Neural progenitor cell (in vitro differentiated cells): ENCODE measurements around the gene CFAP161. TPM values are rescaled to one million over a fixed set of nuclear protein-coding genes. Genes with fewer than 3 reads are reported as not detected.

ENCODE experiments used
- DNase-seq: peaks from one replicate; pipeline ENCODE4 v3.0.0-alpha.2; 2016; ENCODE audit warnings: low spot score
- H2AFZ ChIP-seq: fragments of 200-600 bp; sonication (generic); replicated peaks from 2 replicates; pipeline ENCODE4 v1.6.1; 2016; ENCODE audit warnings: antibody characterized with exemption
- H3F3A ChIP-seq: fragments of 200-600 bp; sonication (generic); 2 replicates; pipeline ENCODE4 v1.6.1; 2016; ENCODE audit warnings: antibody characterized with exemption, low read depth
- H3K27ac ChIP-seq: fragments of 200-600 bp; sonication (generic); 2 replicates; pipeline ENCODE4 v1.5.1; 2016; ENCODE audit warnings: mild to moderate bottlenecking
- H3K27me3 ChIP-seq: fragments of 200-600 bp; sonication (generic); 2 replicates; pipeline ENCODE4 v1.6.1; 2016; ENCODE audit warnings: mild to moderate bottlenecking, moderate library complexity
- H3K36me3 ChIP-seq: fragments of 200-600 bp; sonication (generic); 2 replicates; pipeline ENCODE4 v1.5.1; 2016
- H3K4me1 ChIP-seq: fragments of 200-600 bp; sonication (generic); 2 replicates; pipeline ENCODE4 v1.6.1; 2016; ENCODE audit warnings: mixed run types
- H3K4me2 ChIP-seq: fragments of 200-600 bp; sonication (generic); 2 replicates; pipeline ENCODE4 v1.6.1; 2016
- H3K4me3 ChIP-seq: fragments of 200-600 bp; sonication (generic); 2 replicates; pipeline ENCODE4 v1.5.1; 2016
- H3K79me2 ChIP-seq: fragments of 200-600 bp; sonication (generic); 2 replicates; pipeline ENCODE4 v1.6.1; 2016; ENCODE audit warnings: low read depth
- H3K9ac ChIP-seq: fragments of 200-600 bp; sonication (generic); 2 replicates; pipeline ENCODE4 v1.6.1; 2016
- H3K9me3 ChIP-seq: fragments of 200-600 bp; sonication (generic); 2 replicates; pipeline ENCODE4 v1.5.1; 2016; ENCODE audit warnings: low read depth
- H4K20me1 ChIP-seq: fragments of 200-600 bp; sonication (generic); 2 replicates; pipeline ENCODE4 v1.6.1; 2016; ENCODE audit warnings: low read depth
- H3K27ac Mint-ChIP-seq: 3 replicates; pipeline ENCODE4 v1.8.0; 2021; ENCODE audit warnings: mixed read lengths
- H3K27me3 Mint-ChIP-seq: 2 replicates; pipeline ENCODE4 v1.8.0; 2022; ENCODE audit warnings: low read depth, mild to moderate bottlenecking, inconsistent platforms, moderate library complexity, mixed read lengths; ENCODE audit not compliant: insufficient read depth
- H3K36me3 Mint-ChIP-seq: 3 replicates; pipeline ENCODE4 v1.8.0; 2021; ENCODE audit warnings: mixed read lengths
- H3K4me1 Mint-ChIP-seq: 3 replicates; pipeline ENCODE4 v1.8.0; 2021; ENCODE audit warnings: mixed read lengths
- H3K4me3 Mint-ChIP-seq: 3 replicates; pipeline ENCODE4 v1.8.0; 2021; ENCODE audit warnings: mild to moderate bottlenecking, moderate library complexity, mixed read lengths
- H3K9me3 Mint-ChIP-seq: 3 replicates; pipeline ENCODE4 v1.8.0; 2020; ENCODE audit warnings: mixed read lengths
- EZH2 ChIP-seq: fragments of 200-600 bp; sonication (generic); IDR thresholded peaks from 2 replicates; pipeline ENCODE4 v1.6.1; 2017; ENCODE audit warnings: antibody characterized with exemption, mild to moderate bottlenecking, moderate library complexity
- EZH2phosphoT487 ChIP-seq: fragments of 200-600 bp; sonication (generic); IDR thresholded peaks from 2 replicates; pipeline ENCODE4 v1.6.1; 2017; ENCODE audit warnings: antibody characterized with exemption
- total RNA-seq: library from RNA; depleted of rRNA; stranded (reverse); fragments of >200 nt; gene quantifications from 2 replicates; pipeline ENCODE4 v1.2.3, GENCODE V29; 2015; ENCODE audit warnings: low replicate concordance
- TF ChIP-seq, protein P1 (sequence below): fragments of 200-600 bp; sonication (generic); IDR thresholded peaks from 2 replicates; pipeline ENCODE4 v1.5.1; 2017; ENCODE audit warnings: antibody characterized with exemption, mild to moderate bottlenecking

The CFAP161 gene
- total RNA-seq, 1 donor from 2014 or later = 1.9 TPM

DNA sequence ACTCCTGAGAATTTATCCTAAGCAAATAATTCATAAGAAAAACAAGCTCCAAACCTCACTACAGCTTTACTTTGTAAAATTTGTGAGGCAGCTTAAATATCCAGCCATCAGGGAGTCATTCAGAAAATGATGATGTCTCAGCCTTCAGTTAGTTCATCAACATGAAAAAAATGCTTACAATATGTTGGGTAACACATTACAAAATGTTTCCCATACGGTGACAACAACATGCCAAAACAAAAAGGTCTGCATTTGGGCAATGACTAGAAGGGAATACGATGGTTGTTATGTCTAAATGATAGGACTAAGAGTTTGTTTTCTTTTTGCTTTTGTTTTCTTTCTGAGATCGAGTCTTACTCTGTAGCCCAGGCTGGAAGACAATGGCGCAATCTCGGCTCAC is 47.0 kb upstream of the CFAP161 start:
- Mint-ChIP-seq H3K4me1 (no peaks in the 10 kb centered on the region), H3K27ac (no peak overlapping the region), H3K9me3 (no peaks in the 10 kb centered on the region), H3K36me3 (no peaks in the 10 kb centered on the region), H3K27me3 (no peaks in the 10 kb centered on the region), H3K4me3 (no peak overlapping the region)
- Histone ChIP-seq H3K27me3 (no peaks in the 10 kb centered on the region), H3K27ac (no peak overlapping the region), H3K79me2 (no peaks in the 10 kb centered on the region), H3K4me3 (no peak overlapping the region), H3K9ac (no peak overlapping the region), H2AFZ (no peak overlapping the region), H4K20me1 (no peaks in the 10 kb centered on the region), H3K4me2 (no peak overlapping the region), H3K36me3 (no peaks in the 10 kb centered on the region), H3K4me1 (no peaks in the 10 kb centered on the region), H3K9me3 (no peaks in the 10 kb centered on the region), H3F3A (no peaks in the 10 kb centered on the region)
- no peak for DNase-seq
- TF ChIP-seq EZH2 (no peak), EZH2phosphoT487 (no peak)
- TF ChIP-seq, protein P1, sequence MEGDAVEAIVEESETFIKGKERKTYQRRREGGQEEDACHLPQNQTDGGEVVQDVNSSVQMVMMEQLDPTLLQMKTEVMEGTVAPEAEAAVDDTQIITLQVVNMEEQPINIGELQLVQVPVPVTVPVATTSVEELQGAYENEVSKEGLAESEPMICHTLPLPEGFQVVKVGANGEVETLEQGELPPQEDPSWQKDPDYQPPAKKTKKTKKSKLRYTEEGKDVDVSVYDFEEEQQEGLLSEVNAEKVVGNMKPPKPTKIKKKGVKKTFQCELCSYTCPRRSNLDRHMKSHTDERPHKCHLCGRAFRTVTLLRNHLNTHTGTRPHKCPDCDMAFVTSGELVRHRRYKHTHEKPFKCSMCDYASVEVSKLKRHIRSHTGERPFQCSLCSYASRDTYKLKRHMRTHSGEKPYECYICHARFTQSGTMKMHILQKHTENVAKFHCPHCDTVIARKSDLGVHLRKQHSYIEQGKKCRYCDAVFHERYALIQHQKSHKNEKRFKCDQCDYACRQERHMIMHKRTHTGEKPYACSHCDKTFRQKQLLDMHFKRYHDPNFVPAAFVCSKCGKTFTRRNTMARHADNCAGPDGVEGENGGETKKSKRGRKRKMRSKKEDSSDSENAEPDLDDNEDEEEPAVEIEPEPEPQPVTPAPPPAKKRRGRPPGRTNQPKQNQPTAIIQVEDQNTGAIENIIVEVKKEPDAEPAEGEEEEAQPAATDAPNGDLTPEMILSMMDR = no peak

DNA sequence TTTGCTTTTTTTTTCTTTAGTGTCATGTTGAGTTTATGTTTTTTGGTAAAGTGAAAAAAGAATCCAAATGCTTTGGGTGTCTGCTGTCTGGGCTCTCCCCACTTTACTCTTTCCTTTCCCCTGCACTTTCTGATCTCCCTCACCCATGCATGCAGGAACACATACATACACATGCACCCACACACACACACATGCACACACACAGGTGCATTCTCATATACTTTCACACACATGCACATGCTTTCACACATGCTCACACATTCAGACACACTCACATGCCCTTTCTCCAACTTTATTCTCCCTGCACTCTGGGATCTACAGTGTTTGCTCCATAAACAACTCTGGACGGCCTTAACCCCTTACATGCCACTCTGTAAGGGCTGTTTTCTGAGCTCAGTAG is 46.4 kb upstream of the CFAP161 start:
- H3K27me3 ChIP-seq = no peaks in the 10 kb centered on the region
- H3K9ac ChIP-seq = no peak overlapping the region
- Mint-ChIP-seq H3K36me3 (no peaks in the 10 kb centered on the region), H3K4me1 (no peaks in the 10 kb centered on the region), H3K27ac (no peak overlapping the region), H3K9me3 (no peaks in the 10 kb centered on the region), H3K27me3 (no peaks in the 10 kb centered on the region), H3K4me3 (no peak overlapping the region)
- H3F3A ChIP-seq = no peaks in the 10 kb centered on the region
- no peaks in the 10 kb centered on the region for H4K20me1 ChIP-seq
- TF ChIP-seq, protein P1 = no peak
- TF ChIP-seq EZH2phosphoT487 = no peak
- TF ChIP-seq EZH2 = no peak
- H3K79me2 ChIP-seq = no peaks in the 10 kb centered on the region
- H2AFZ ChIP-seq = no peak overlapping the region
- no peaks in the 10 kb centered on the region for H3K36me3 ChIP-seq
- H3K4me2 ChIP-seq = no peak overlapping the region
- DNase-seq = no peak
- no peaks in the 10 kb centered on the region for H3K9me3 ChIP-seq
- H3K4me3 ChIP-seq = no peak overlapping the region
- no peak overlapping the region for H3K27ac ChIP-seq
- H3K4me1 ChIP-seq = no peaks in the 10 kb centered on the region

DNA sequence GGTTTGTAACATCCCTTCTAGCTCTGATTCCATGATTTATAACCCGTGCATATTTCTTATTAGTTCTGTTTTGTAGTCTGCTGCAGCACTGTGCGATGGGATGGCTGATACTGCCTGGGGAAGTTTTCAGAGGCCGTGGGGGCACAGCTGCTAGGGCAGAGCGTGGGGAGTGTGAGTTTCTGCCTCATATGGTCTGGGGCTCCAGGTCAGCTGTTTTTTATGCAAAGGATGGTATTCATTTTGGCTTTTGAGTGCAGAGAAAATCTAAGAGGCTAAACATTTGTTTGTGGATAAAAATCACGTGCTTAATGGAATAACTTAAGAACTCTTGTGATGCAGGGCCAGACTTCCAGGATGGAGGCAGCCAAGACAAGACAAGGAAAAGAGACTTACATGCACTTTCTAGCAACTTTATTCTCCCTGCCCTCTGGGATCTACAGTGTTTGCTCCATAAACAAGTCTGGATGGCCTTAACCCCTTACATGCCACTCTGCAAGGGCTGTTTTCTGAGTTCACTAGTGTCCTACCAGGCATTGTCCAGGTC is 45.5 kb upstream of the CFAP161 start:
- Histone ChIP-seq H3K27me3 (no peaks in the 10 kb centered on the region), H2AFZ (no peak overlapping the region), H3K36me3 (no peaks in the 10 kb centered on the region), H3K79me2 (no peaks in the 10 kb centered on the region), H3K9ac (no peak overlapping the region), H3K4me3 (no peak overlapping the region), H3K9me3 (no peaks in the 10 kb centered on the region), H3K4me2 (no peak overlapping the region), H3K4me1 (no peaks in the 10 kb centered on the region), H3F3A (no peaks in the 10 kb centered on the region), H4K20me1 (no peaks in the 10 kb centered on the region), H3K27ac (no peak overlapping the region)
- H3K9me3 Mint-ChIP-seq = no peaks in the 10 kb centered on the region
- peak overlapping the region; percentile 2 for H3K27ac Mint-ChIP-seq
- no peak overlapping the region for H3K4me3 Mint-ChIP-seq
- TF ChIP-seq, protein P1 = no peak
- no peak for TF ChIP-seq EZH2phosphoT487
- TF ChIP-seq EZH2 = no peak
- no peak for DNase-seq
- no peaks in the 10 kb centered on the region for H3K27me3 Mint-ChIP-seq
- H3K4me1 Mint-ChIP-seq = no peaks in the 10 kb centered on the region
- no peaks in the 10 kb centered on the region for H3K36me3 Mint-ChIP-seq
